Lower leg skin (tissue), 4 donors: ENCODE measurements around the gene SOCS7. TPM values are rescaled to one million over a fixed set of nuclear protein-coding genes. Genes with fewer than 3 reads are reported as not detected.
"Not testable (repeated sequence)": the region's sequence is repeated elsewhere in the genome, so short reads cannot be mapped to it uniquely, and the experiment has no call there.

ENCODE experiments used
- DNase-seq, 2 donors: peaks; one replicate each; pipeline ENCODE4 v3.0.0-alpha.2; 2019; ENCODE audit warnings: low spot score in 2 of 2
- H3K4me3 ChIP-seq: fragments of 200-600 bp; sonication (generic); 2 replicates; pipeline ENCODE4 v1.5.1; 2017; ENCODE audit warnings: mild to moderate bottlenecking, low read depth; ENCODE audit not compliant: poor library complexity, severe bottlenecking
- CTCF ChIP-seq, 3 donors: fragments of 450-650 bp; IDR thresholded peaks; one replicate each; pipeline ENCODE4 v1.5.1; 2016; ENCODE audit warnings: antibody characterized with exemption in 3 of 3, mild to moderate bottlenecking in 3 of 3, moderate library complexity in 2 of 3
- POLR2A ChIP-seq, 2 donors: fragments of 450-650 bp; IDR thresholded peaks; one replicate each; pipeline ENCODE4 v1.6.1; 2016 to 2017; ENCODE audit warnings: antibody characterized with exemption in 2 of 2, mild to moderate bottlenecking in 1 of 2, moderate library complexity in 1 of 2
- WGBS, 2 donors: methylation state at CpG; one replicate each; pipeline ENCODE4 v1.1.5; 2018; 5-methylcytosine and 5-hydroxymethylcytosine counted together
- intact Hi-C: fragments of 100-400 bp; cut with DNase I; formaldehyde crosslinking; loops from one replicate; pipeline ENCODE4 v1.15.0; 2023; ENCODE audit warnings: low total_unique reads
- total RNA-seq, 4 donors: library from RNA; depleted of rRNA; stranded (reverse); fragments of >200 nt; gene quantifications; one replicate each; pipeline ENCODE4 v1.1.0, GENCODE V29; 2016

Gene SOCS7
- total RNA-seq, 4 donors from 2014 or later, result 14.5 to 19.9 (median 19.3) TPM

GRCh38 chr17:38435795-38436194 lies 84.2 kb downstream of the SOCS7 start:
- TF ChIP-seq CTCF (IDR thresholded peaks at IDR 0.05) (no peak), POLR2A (IDR thresholded peaks at IDR 0.05) (no peak)
- no peak for DNase-seq
- H3K4me3 ChIP-seq, result no peak overlapping the region
- WGBS, 2 donors, result 50 to 66% methylated on average over 9 of the region's 9 CpGs
- intact Hi-C loops, result no loop called here

GRCh38 chr17:38436386-38436785 lies 84.7 kb downstream of the SOCS7 start:
- DNase-seq, result no peak
- no peak overlapping the region for H3K4me3 ChIP-seq
- 71 to 79% methylated on average over 11 of the region's 11 CpGs for WGBS, 2 donors
- no peak for TF ChIP-seq POLR2A (IDR thresholded peaks at IDR 0.05)
- TF ChIP-seq CTCF (IDR thresholded peaks at IDR 0.05), result no peak
- intact Hi-C loops, result no loop called here

DNA sequence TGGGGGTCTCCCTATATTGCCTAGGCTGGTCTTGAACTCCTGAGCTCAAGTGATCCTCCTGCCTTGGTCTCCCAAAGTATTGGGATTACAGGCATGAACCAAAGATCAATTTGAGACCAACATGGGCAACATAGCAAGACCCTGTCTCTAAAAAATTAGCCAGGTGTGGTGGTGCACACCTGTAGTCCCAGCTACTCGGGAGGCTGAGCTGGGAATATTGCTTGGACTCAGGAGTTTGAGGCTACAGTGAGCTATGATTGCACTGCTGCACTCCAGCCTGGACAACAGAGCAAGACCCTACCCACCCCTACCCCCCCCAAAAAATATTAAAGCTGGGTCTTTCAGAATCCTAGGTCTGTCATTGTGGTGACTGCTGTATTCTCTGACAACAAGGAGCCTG lies 85.7 kb downstream of the SOCS7 start:
- DNase-seq, H3K4me3 ChIP-seq, intact Hi-C loops: not testable (repeated sequence)
- WGBS, 2 donors, result 93 to 100% methylated on average over 1 of the region's 1 CpG

DNA sequence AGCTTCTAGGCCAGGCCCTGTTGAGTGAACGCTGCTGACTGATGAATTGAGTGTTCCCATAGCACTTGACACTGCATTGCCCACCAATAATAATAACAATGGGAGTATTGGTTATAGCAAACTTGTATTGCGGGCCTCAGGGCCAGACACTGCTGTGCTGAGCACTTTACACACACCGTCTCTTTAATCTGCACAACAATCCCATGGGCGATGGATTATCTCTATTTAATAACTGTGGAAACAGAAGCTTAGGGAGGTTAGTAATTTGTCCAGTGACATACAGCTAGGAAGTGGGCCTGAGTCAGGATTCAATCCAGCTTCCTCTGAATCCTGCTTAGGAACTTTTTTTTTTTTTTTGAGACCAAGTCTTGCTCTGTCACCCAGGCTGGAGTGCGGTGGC lies 87.8 kb downstream of the SOCS7 start:
- 89 to 90% methylated on average over 5 of the region's 5 CpGs for WGBS, 2 donors
- TF ChIP-seq POLR2A (IDR thresholded peaks at IDR 0.05) (no peak), CTCF (IDR thresholded peaks at IDR 0.05) (no peak)

GRCh38 chr17:38440614-38441397 lies 89.2 kb downstream of the SOCS7 start:
- intact Hi-C loops, result loop anchor here (5.0 kb wide), 1 partner anchor 46 kb away; no protein-coding TSS in a partner anchor
- WGBS, 2 donors, result 79 to 81% methylated on average over 15 to 16 of the region's 16 CpGs
- no peak for DNase-seq
- no peak for TF ChIP-seq CTCF (IDR thresholded peaks at IDR 0.05)
- no peak for TF ChIP-seq POLR2A (IDR thresholded peaks at IDR 0.05)
- H3K4me3 ChIP-seq, result no peak overlapping the region

More for the DNA sequence above, 87.8 kb downstream of the SOCS7 start:
- no peak overlapping the region for H3K4me3 ChIP-seq
- DNase-seq, result no peak
- intact Hi-C loops, result no loop called here

DNA sequence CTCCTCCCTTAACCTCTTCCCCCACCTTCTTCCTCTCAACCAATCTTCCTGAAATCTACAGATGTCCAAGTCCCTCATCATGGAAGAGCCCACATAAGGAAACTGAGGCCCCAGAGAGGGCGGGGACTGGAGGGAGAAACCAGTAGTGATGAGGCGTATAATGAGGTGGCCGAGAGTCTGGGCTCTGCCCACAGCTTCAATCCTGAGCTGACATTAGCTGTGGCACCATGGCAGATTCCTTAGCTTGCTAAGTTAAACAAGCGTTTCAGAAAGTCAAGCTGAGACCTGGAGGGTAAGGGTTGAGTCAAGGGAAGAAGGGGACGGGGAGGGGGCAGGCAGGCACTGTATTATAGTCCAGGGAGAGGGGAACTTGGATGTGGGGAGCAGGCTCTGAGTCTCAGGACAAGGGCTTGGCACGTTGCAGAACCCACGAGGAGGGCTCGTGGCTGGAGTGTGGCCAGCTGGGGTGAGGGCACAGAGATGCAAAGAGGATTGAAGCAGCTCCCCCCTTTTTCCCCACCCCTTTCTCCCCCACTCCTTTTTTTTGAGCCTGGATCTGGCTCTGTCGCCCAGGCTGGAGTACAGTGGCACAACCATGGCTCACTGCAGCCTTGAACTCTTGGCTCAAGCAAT lies 89.9 kb downstream of the SOCS7 start:
- DNase-seq, result no peak
- TF ChIP-seq CTCF (IDR thresholded peaks at IDR 0.05), result no peak
- TF ChIP-seq POLR2A (IDR thresholded peaks at IDR 0.05), result no peak
- intact Hi-C loops, result loop anchor here (5.0 kb wide), 1 partner anchor 46 kb away; no protein-coding TSS in a partner anchor
- 68 to 73% methylated on average over 9 of the region's 9 CpGs for WGBS, 2 donors
- no peak overlapping the region for H3K4me3 ChIP-seq
